Neural progenitor cell (in vitro differentiated cells): ENCODE data around the gene SEMA5B. TPM values are rescaled to one million over a fixed set of nuclear protein-coding genes. Genes with fewer than 3 reads are reported as not detected.

Source experiments
- DNase-seq: peaks from one replicate; pipeline ENCODE4 v3.0.0-alpha.2; 2016; ENCODE audit warnings: low spot score
- H2AFZ ChIP-seq: fragments of 200-600 bp; sonication (generic); replicated peaks from 2 replicates; pipeline ENCODE4 v1.6.1; 2016; ENCODE audit warnings: antibody characterized with exemption
- H3F3A ChIP-seq: fragments of 200-600 bp; sonication (generic); 2 replicates; pipeline ENCODE4 v1.6.1; 2016; ENCODE audit warnings: antibody characterized with exemption, low read depth
- H3K27ac ChIP-seq: fragments of 200-600 bp; sonication (generic); 2 replicates; pipeline ENCODE4 v1.5.1; 2016; ENCODE audit warnings: mild to moderate bottlenecking
- H3K27me3 ChIP-seq: fragments of 200-600 bp; sonication (generic); 2 replicates; pipeline ENCODE4 v1.6.1; 2016; ENCODE audit warnings: mild to moderate bottlenecking, moderate library complexity
- H3K36me3 ChIP-seq: fragments of 200-600 bp; sonication (generic); 2 replicates; pipeline ENCODE4 v1.5.1; 2016
- H3K4me1 ChIP-seq: fragments of 200-600 bp; sonication (generic); 2 replicates; pipeline ENCODE4 v1.6.1; 2016; ENCODE audit warnings: mixed run types
- H3K4me2 ChIP-seq: fragments of 200-600 bp; sonication (generic); 2 replicates; pipeline ENCODE4 v1.6.1; 2016
- H3K4me3 ChIP-seq: fragments of 200-600 bp; sonication (generic); 2 replicates; pipeline ENCODE4 v1.5.1; 2016
- H3K79me2 ChIP-seq: fragments of 200-600 bp; sonication (generic); 2 replicates; pipeline ENCODE4 v1.6.1; 2016; ENCODE audit warnings: low read depth
- H3K9ac ChIP-seq: fragments of 200-600 bp; sonication (generic); 2 replicates; pipeline ENCODE4 v1.6.1; 2016
- H3K9me3 ChIP-seq: fragments of 200-600 bp; sonication (generic); 2 replicates; pipeline ENCODE4 v1.5.1; 2016; ENCODE audit warnings: low read depth
- H4K20me1 ChIP-seq: fragments of 200-600 bp; sonication (generic); 2 replicates; pipeline ENCODE4 v1.6.1; 2016; ENCODE audit warnings: low read depth
- H3K27ac Mint-ChIP-seq: 3 replicates; pipeline ENCODE4 v1.8.0; 2021; ENCODE audit warnings: mixed read lengths
- H3K27me3 Mint-ChIP-seq: 2 replicates; pipeline ENCODE4 v1.8.0; 2022; ENCODE audit warnings: low read depth, mild to moderate bottlenecking, inconsistent platforms, moderate library complexity, mixed read lengths; ENCODE audit not compliant: insufficient read depth
- H3K36me3 Mint-ChIP-seq: 3 replicates; pipeline ENCODE4 v1.8.0; 2021; ENCODE audit warnings: mixed read lengths
- H3K4me1 Mint-ChIP-seq: 3 replicates; pipeline ENCODE4 v1.8.0; 2021; ENCODE audit warnings: mixed read lengths
- H3K4me3 Mint-ChIP-seq: 3 replicates; pipeline ENCODE4 v1.8.0; 2021; ENCODE audit warnings: mild to moderate bottlenecking, moderate library complexity, mixed read lengths
- H3K9me3 Mint-ChIP-seq: 3 replicates; pipeline ENCODE4 v1.8.0; 2020; ENCODE audit warnings: mixed read lengths
- EZH2 ChIP-seq: fragments of 200-600 bp; sonication (generic); IDR thresholded peaks from 2 replicates; pipeline ENCODE4 v1.6.1; 2017; ENCODE audit warnings: antibody characterized with exemption, mild to moderate bottlenecking, moderate library complexity
- EZH2phosphoT487 ChIP-seq: fragments of 200-600 bp; sonication (generic); IDR thresholded peaks from 2 replicates; pipeline ENCODE4 v1.6.1; 2017; ENCODE audit warnings: antibody characterized with exemption
- total RNA-seq: library from RNA; depleted of rRNA; stranded (reverse); fragments of >200 nt; gene quantifications from 2 replicates; pipeline ENCODE4 v1.2.3, GENCODE V29; 2015; ENCODE audit warnings: low replicate concordance
- TF ChIP-seq, protein P1 (sequence below): fragments of 200-600 bp; sonication (generic); IDR thresholded peaks from 2 replicates; pipeline ENCODE4 v1.5.1; 2017; ENCODE audit warnings: antibody characterized with exemption, mild to moderate bottlenecking

SEMA5B gene
- total RNA-seq, 1 donor from 2014 or later = 10.1 TPM

DNA sequence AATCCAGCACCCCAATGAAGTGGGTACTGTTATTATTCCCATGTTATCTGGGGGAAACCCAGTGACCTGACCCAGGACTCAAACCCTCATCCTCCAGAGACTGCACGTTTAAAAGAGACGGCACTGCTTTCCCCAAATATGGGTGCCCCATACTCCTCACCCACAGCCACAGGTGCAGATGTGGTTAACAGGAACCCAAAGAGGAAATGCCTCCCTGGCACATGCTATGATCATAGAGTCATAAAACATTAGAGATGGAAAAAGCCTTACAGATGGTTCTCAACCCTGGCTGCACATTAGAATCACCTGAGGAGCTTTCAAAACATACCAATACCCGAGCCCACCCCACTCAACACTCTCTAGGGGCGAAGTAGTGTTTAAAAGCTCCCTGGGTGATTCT lies 111.5 kb downstream of the SEMA5B start:
- no peaks in the 10 kb centered on the region for H3K9me3 Mint-ChIP-seq
- H3K4me1 Mint-ChIP-seq = no peaks in the 10 kb centered on the region
- TF ChIP-seq, protein P1, sequence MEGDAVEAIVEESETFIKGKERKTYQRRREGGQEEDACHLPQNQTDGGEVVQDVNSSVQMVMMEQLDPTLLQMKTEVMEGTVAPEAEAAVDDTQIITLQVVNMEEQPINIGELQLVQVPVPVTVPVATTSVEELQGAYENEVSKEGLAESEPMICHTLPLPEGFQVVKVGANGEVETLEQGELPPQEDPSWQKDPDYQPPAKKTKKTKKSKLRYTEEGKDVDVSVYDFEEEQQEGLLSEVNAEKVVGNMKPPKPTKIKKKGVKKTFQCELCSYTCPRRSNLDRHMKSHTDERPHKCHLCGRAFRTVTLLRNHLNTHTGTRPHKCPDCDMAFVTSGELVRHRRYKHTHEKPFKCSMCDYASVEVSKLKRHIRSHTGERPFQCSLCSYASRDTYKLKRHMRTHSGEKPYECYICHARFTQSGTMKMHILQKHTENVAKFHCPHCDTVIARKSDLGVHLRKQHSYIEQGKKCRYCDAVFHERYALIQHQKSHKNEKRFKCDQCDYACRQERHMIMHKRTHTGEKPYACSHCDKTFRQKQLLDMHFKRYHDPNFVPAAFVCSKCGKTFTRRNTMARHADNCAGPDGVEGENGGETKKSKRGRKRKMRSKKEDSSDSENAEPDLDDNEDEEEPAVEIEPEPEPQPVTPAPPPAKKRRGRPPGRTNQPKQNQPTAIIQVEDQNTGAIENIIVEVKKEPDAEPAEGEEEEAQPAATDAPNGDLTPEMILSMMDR = no peak
- TF ChIP-seq EZH2 (no peak), EZH2phosphoT487 (no peak)
- Histone ChIP-seq H3K27me3 (peaks cover 3% of the 10 kb centered on the region), H3K27ac (no peak overlapping the region), H3K4me1 (no peaks in the 10 kb centered on the region), H3K9ac (no peak overlapping the region), H3K9me3 (no peaks in the 10 kb centered on the region), H3K4me3 (no peak overlapping the region), H4K20me1 (peaks cover 7% of the 10 kb centered on the region), H3K4me2 (no peak overlapping the region), H3K79me2 (no peaks in the 10 kb centered on the region), H3K36me3 (no peaks in the 10 kb centered on the region), H3F3A (no peaks in the 10 kb centered on the region), H2AFZ (no peak overlapping the region)
- DNase-seq = no peak
- H3K27ac Mint-ChIP-seq = peak overlapping the region; percentile 19
- H3K4me3 Mint-ChIP-seq = no peak overlapping the region
- H3K36me3 Mint-ChIP-seq = peaks cover 14% of the 10 kb centered on the region
- peaks cover 4% of the 10 kb centered on the region for H3K27me3 Mint-ChIP-seq

DNA sequence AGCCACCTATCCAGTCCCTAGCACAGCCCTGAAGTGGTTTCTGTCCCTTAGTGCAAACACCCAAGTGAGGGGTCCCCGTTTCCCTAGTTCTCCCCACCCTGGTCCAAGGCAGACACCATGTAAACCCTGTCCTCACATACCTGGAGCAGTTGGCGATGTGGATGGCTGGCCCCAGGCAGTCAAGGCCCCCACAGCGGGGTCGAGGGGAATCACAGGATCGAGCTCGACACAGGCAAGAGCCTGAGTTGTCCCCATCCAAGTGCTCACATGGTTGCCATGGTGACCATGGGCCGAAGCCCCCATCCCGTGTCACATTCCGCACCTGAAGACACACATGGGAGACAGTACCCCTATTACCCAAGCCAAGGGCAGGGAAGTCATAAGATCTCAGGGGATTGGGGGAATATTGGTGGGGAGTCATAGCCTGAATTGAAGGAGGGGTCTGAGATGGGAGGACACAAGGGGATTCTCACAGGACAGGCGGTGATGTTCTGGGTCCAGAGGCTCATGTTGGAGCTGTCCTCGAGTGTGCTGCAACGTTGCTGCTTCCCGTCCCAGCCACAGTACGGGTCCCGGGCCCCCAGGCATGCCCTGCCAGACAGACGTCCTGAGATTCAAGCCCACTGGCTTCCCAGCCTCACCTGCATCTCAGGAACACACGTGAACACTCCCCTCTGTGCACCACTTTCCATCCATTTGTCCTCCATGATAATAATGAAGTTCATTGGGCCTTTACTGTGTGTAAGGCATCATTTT lies 112.1 kb downstream of the SEMA5B start:
- Histone ChIP-seq H3K4me1 (no peaks in the 10 kb centered on the region), H3K27me3 (no peaks in the 10 kb centered on the region), H3K9me3 (no peaks in the 10 kb centered on the region), H2AFZ (no peak overlapping the region), H3K4me3 (no peak overlapping the region), H3F3A (no peaks in the 10 kb centered on the region), H3K4me2 (no peak overlapping the region), H3K9ac (no peak overlapping the region), H3K36me3 (no peaks in the 10 kb centered on the region), H3K27ac (no peak overlapping the region), H3K79me2 (no peaks in the 10 kb centered on the region), H4K20me1 (peaks cover 7% of the 10 kb centered on the region)
- TF ChIP-seq EZH2 (no peak), EZH2phosphoT487 (no peak)
- TF ChIP-seq, protein P1 = no peak
- Mint-ChIP-seq H3K27ac (no peak overlapping the region), H3K27me3 (peaks cover 4% of the 10 kb centered on the region), H3K36me3 (peaks cover 14% of the 10 kb centered on the region), H3K9me3 (no peaks in the 10 kb centered on the region), H3K4me3 (no peak overlapping the region), H3K4me1 (no peaks in the 10 kb centered on the region)
- no peak for DNase-seq

DNA sequence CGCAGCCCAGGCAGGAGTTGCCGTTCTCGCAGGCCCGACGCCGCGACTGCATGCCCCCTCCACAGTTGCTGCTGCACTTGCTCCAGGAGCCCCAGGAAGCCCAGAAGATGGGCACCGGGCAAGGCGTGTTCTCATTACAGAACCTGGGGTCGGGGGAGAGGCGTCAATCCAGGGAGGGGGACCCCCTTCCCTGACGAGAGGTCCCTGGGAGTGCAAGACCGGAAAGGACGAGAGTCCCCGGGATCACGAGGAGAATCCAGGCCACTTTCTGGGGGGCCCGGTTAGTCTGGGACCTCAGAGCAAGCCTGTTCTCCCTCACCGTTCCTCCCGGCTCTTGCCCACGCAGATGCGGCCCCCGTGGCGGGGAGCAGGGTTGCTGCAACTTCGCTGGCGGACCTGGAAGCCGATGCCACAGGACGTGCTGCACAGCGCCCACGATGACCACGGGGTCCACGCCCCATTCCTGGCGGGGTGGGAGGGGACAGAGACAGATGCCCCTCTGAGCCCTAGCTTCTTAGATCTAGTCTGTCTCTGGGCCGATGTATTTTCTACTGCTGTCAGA lies 113.9 kb downstream of the SEMA5B start:
- no peak overlapping the region for H3K4me2 ChIP-seq

More for the DNA sequence above, 113.9 kb downstream of the SEMA5B start:
- Histone ChIP-seq H3K27ac (no peak overlapping the region), H4K20me1 (peaks cover 3% of the 10 kb centered on the region), H3K36me3 (no peaks in the 10 kb centered on the region), H3K9ac (no peak overlapping the region), H3F3A (no peaks in the 10 kb centered on the region), H3K79me2 (no peaks in the 10 kb centered on the region), H3K9me3 (no peaks in the 10 kb centered on the region), H3K4me1 (no peaks in the 10 kb centered on the region), H2AFZ (no peak overlapping the region), H3K4me3 (no peak overlapping the region), H3K27me3 (no peaks in the 10 kb centered on the region)
- no peak for DNase-seq
- no peak for TF ChIP-seq EZH2phosphoT487
- TF ChIP-seq, protein P1 = no peak
- TF ChIP-seq EZH2 = no peak
- Mint-ChIP-seq H3K27me3 (no peaks in the 10 kb centered on the region), H3K4me1 (no peaks in the 10 kb centered on the region), H3K36me3 (peaks cover 18% of the 10 kb centered on the region), H3K9me3 (no peaks in the 10 kb centered on the region), H3K4me3 (no peak overlapping the region), H3K27ac (no peak overlapping the region)
